Fibroblast of lung (primary cell): ENCODE measurements around the gene CFAP107. TPM values are rescaled to one million over a fixed set of nuclear protein-coding genes. Genes with fewer than 3 reads are reported as not detected.

Experiments used
- DNase-seq, 2 donors: peaks; one replicate each; pipeline versions ENCODE4 v3.0.0 to v3.0.0-alpha.2; 2010; ENCODE audit warnings: low read depth in 2 of 2
- H2AFZ ChIP-seq: 2 replicates; pipeline ENCODE4 v1.5.1; 2012; ENCODE audit warnings: low read length, control low read depth, inconsistent platforms
- H3K27ac ChIP-seq: 2 replicates; pipeline ENCODE4 v1.5.1; 2011; ENCODE audit warnings: low read length, control low read depth; ENCODE audit not compliant: insufficient read depth
- H3K27me3 ChIP-seq: 2 replicates; pipeline ENCODE4 v1.5.1; 2011; ENCODE audit warnings: mild to moderate bottlenecking, low read length; ENCODE audit not compliant: control insufficient read depth, insufficient read depth
- H3K36me3 ChIP-seq: 2 replicates; pipeline ENCODE4 v1.5.1; 2011; ENCODE audit warnings: low read length; ENCODE audit not compliant: control insufficient read depth, insufficient read depth
- H3K4me1 ChIP-seq: 2 replicates; pipeline ENCODE4 v1.5.1; 2011; ENCODE audit warnings: low read length; ENCODE audit not compliant: control insufficient read depth, insufficient read depth; ENCODE audit errors: extremely low read depth
- H3K4me2 ChIP-seq: 2 replicates; pipeline ENCODE4 v1.5.1; 2011; ENCODE audit warnings: low read length, control low read depth; ENCODE audit not compliant: insufficient read depth; ENCODE audit errors: extremely low read depth
- H3K4me3 ChIP-seq, 4 experiments: fragments of 200-600 bp in 1 of 4; sonication (generic) in 1 of 4; replicated peaks in 1 of 4; 2 replicates each; pipeline ENCODE4 v1.5.1; 2011 to 2016; ENCODE audit warnings: low read length in 4 of 4, low read depth in 3 of 4, mild to moderate bottlenecking in 3 of 4, control low read depth in 2 of 4, inconsistent platforms in 1 of 4, mixed read lengths in 1 of 4; ENCODE audit not compliant: insufficient read depth in 1 of 4; ENCODE audit errors: control extremely low read depth in 1 of 4
- H3K79me2 ChIP-seq: 2 replicates; pipeline ENCODE4 v1.5.1; 2012; ENCODE audit warnings: mild to moderate bottlenecking, low read length, inconsistent platforms; ENCODE audit not compliant: control insufficient read depth, insufficient read depth
- H3K9ac ChIP-seq: 2 replicates; pipeline ENCODE4 v1.5.1; 2011; ENCODE audit warnings: mild to moderate bottlenecking, low read length, control low read depth; ENCODE audit not compliant: insufficient read depth
- H3K9me3 ChIP-seq: 2 replicates; pipeline ENCODE4 v1.5.1; 2012; ENCODE audit warnings: low read depth, low read length; ENCODE audit not compliant: control insufficient read depth, insufficient read depth
- H4K20me1 ChIP-seq: 2 replicates; pipeline ENCODE4 v1.5.1; 2011; ENCODE audit warnings: low read length; ENCODE audit not compliant: control insufficient read depth, insufficient read depth; ENCODE audit errors: extremely low read depth
- CTCF ChIP-seq, 2 donors: IDR thresholded peaks in 1 of 2; conservative IDR thresholded peaks in 1 of 2; 1 replicate in 1 of 2; 2 replicates in 1 of 2; pipeline ENCODE4 v1.5.1; 2011 to 2012; ENCODE audit warnings: low read length in 2 of 2, control low read depth in 1 of 2, inconsistent platforms in 1 of 2, low read depth in 1 of 2, mild to moderate bottlenecking in 1 of 2
- EZH2 ChIP-seq: IDR thresholded peaks from 2 replicates; pipeline ENCODE4 v1.5.1; 2012; ENCODE audit warnings: low read length, control low read depth, mild to moderate bottlenecking; ENCODE audit errors: missing control alignments
- polyA plus RNA-seq, 2 donors: library from polyadenylated mRNA; depleted of rRNA in 1 of 2; stranded (reverse) in 1 of 2; unstranded in 1 of 2; fragments of >200 nt; gene quantifications; 2 replicates each; pipeline ENCODE4 v1.2.1, GENCODE V29; 2011 to 2012; ENCODE audit warnings: missing spikeins in 1 of 2
- total RNA-seq: library from RNA; depleted of rRNA; stranded (reverse); fragments of >200 nt; gene quantifications from 2 replicates; pipeline ENCODE4 v1.2.1, GENCODE V29; 2014

CFAP107 gene
- total and polyA plus RNA-seq, 2 donors (not counting 1 experiment from before 2014, with no cell fraction given), result not detected

DNA sequence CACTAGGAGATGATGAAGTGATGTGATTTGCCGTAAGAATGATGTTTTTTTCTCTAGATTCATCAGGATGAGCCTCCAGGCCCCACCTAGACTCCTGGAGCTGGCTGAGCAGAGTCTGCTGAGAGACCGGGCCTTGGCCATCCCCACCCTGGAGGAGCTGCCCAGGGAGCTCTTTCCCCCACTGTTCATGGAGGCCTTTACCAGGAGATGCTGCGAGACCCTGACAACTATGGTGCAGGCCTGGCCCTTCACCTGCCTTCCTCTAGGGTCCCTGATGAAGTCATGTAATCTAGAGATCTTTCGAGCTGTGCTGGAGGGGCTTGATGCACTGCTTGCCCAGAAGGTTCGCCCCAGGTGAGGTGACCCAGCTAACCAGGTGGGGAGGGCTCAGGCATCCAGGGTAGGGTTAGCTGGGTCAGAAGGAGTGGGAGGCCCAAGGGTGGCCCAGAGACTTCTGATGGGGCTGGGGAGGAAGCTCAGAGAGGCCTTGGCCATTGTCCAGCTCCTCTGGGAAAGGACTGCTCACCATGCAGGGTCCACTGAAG, 28.9 kb downstream of the CFAP107 start:
- no peaks in the 10 kb centered on the region for H3K9me3 ChIP-seq
- no peak overlapping the region for H3K27ac ChIP-seq
- TF ChIP-seq EZH2, result no peak
- TF ChIP-seq CTCF (conservative IDR thresholded peaks at IDR 0.05 in 1 of 2, IDR thresholded peaks at IDR 0.05 in 1 of 2; ENCODE audit: low read depth in 1 of 2, low read length in 2 of 2), result no peak
- H4K20me1 ChIP-seq, result no peaks in the 10 kb centered on the region
- no peaks in the 10 kb centered on the region for H3K4me1 ChIP-seq
- no peaks in the 10 kb centered on the region for H3K36me3 ChIP-seq
- H2AFZ ChIP-seq, result no peak overlapping the region
- no peaks in the 10 kb centered on the region for H3K27me3 ChIP-seq
- H3K4me2 ChIP-seq, result no peak overlapping the region
- no peaks in the 10 kb centered on the region for H3K79me2 ChIP-seq
- H3K4me3 ChIP-seq, result no peak overlapping the region
- DNase-seq, result no peak
- no peak overlapping the region for H3K9ac ChIP-seq

GRCh38 chr1:12775443-12775842, 29.4 kb downstream of the CFAP107 start:
- Histone ChIP-seq H3K27me3 (no peaks in the 10 kb centered on the region), H4K20me1 (no peaks in the 10 kb centered on the region), H3K9me3 (no peaks in the 10 kb centered on the region), H3K4me2 (no peak overlapping the region), H3K27ac (no peak overlapping the region), H3K36me3 (no peaks in the 10 kb centered on the region), H3K4me3 (no peak overlapping the region), H2AFZ (no peak overlapping the region), H3K9ac (no peak overlapping the region), H3K4me1 (no peaks in the 10 kb centered on the region), H3K79me2 (no peaks in the 10 kb centered on the region)
- no peak for DNase-seq
- TF ChIP-seq EZH2 (no peak), CTCF (conservative IDR thresholded peaks at IDR 0.05 in 1 of 2, IDR thresholded peaks at IDR 0.05 in 1 of 2; ENCODE audit: low read depth in 1 of 2, low read length in 2 of 2) (no peak)

DNA sequence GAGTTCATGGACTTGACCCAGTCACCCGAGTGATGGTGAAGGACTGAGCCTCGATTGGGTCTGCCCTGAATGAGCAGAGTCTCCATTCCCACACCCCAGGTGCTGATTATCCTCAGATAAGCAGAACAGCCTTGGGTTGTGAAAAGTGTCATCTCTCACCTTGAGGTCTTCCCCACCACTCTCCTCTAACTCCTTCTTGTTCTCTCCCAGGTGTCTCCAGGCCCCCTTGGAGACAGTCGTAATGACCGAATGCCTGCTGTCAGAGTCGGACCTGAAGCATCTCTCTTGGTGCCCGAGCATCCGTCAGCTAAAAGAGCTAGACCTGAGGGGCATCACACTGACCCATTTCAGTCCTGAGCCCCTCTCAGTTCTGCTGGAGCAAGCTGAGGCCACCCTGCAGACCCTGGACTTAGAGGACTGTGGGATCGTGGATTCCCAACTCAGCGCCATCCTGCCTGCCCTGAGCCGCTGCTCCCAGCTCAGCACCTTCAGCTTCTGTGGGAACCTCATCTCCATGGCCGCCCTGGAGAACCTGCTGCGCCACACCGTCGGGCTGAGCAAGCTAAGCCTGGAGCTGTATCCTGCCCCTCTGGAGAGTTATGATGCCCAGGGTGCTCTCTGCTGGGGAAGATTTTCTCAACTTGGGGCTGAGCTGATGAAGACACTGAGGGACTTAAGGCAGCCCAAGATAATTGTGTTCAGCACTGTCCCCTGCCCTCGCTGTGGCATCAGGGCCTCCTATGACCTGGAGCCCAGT, 31.0 kb downstream of the CFAP107 start:
- no peak overlapping the region for H3K9ac ChIP-seq
- H3K79me2 ChIP-seq, result no peaks in the 10 kb centered on the region
- H3K4me1 ChIP-seq, result no peaks in the 10 kb centered on the region
- H2AFZ ChIP-seq, result no peak overlapping the region
- H3K4me2 ChIP-seq, result no peak overlapping the region
- TF ChIP-seq EZH2 (no peak), CTCF (conservative IDR thresholded peaks at IDR 0.05 in 1 of 2, IDR thresholded peaks at IDR 0.05 in 1 of 2; ENCODE audit: low read depth in 1 of 2, low read length in 2 of 2) (no peak)
- no peaks in the 10 kb centered on the region for H3K27me3 ChIP-seq
- H4K20me1 ChIP-seq, result no peaks in the 10 kb centered on the region
- H3K27ac ChIP-seq, result no peak overlapping the region
- no peaks in the 10 kb centered on the region for H3K36me3 ChIP-seq
- no peak overlapping the region for H3K4me3 ChIP-seq
- no peaks in the 10 kb centered on the region for H3K9me3 ChIP-seq
- DNase-seq, result no peak
